GM18870 (cell line): ENCODE results near the gene CTTN.
"Not testable (repeated sequence)": the region's sequence is repeated elsewhere in the genome, so short reads cannot be mapped to it uniquely, and the experiment has no call there.

ENCODE experiments used
- ATAC-seq: cut with Tn5 transposase; IDR thresholded peaks from one replicate; pipeline ENCODE4 v1.9.1; 2021; ENCODE audit warnings: moderate library complexity; ENCODE audit not compliant: unreplicated experiment

CTTN gene

DNA sequence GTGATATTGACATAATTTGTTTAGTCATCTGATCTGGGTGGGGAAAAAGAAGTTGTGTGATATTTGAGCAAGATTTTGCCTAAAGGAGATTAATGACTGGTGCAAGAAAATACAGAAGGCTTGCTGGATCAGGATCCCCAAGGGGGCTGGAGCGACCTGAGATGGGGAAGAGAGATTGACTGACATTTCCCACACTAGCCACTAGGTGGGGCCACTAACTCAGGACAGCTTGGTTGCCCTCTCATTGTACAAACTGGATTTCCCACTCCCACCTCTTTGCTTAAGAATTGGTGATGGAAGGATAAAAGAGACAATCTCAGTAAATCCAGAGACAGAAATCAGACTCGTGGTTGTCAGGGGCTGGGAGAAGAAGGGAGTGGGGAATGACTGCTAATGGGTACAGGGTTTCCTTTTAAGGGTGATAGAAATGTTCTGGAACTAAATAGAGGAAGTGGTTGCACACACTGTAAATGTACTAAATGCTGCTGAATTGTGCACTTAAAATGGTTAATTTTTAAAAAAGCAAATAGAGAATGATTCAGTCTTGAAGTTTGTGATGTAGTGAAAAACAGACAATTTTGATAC, 50.7 kb downstream of the CTTN start:
- ATAC-seq, result no peak

DNA sequence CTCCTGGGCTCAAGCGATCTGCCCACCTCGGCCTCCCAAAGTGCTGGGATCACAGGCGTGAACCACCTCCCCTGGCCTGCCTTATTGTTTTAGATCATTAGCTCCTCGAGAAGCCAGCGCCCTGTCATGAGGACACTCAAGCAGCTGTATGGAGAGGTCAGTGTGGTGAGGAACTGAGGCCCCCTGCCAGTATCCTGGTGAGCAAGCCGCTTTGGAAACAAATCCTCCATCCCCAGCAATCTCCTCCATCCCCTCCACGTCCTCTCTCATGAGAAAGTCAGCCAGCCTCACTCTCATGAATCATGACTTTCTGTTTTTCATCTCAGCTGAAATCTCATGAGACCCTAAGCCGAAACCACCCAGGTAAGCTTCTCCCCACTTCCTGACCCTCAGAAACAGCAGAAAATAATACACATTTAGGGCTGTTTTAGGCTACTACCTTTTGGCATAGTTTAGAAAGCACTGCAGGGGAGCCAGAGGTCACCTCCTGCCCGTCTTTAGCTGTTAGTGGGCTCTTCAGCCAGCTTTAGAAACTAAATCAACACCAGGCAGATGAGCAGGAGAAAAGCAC, 56.0 kb downstream of the CTTN start:
- ATAC-seq, result no peak

DNA sequence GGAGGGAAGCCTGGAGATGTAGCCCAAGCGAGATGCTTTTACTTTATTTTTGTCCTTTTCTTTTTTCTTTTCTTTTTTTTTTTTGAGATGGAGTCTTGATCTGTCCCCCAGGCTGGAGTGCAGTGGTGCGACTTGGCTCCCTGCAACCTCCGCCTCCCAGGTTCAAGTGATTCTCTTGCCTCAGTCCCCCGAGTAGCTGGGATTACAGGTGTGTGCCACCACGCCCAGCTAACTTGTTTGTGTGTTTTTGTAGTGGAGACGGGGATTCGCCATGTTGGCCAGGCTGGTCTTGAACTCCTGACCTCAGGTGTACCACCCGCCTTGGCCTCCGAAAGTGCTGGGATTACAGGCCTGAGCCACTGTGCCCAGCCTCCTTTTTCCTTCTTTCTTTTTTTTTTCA, 56.5 kb downstream of the CTTN start:
- ATAC-seq, result not testable (repeated sequence)

DNA sequence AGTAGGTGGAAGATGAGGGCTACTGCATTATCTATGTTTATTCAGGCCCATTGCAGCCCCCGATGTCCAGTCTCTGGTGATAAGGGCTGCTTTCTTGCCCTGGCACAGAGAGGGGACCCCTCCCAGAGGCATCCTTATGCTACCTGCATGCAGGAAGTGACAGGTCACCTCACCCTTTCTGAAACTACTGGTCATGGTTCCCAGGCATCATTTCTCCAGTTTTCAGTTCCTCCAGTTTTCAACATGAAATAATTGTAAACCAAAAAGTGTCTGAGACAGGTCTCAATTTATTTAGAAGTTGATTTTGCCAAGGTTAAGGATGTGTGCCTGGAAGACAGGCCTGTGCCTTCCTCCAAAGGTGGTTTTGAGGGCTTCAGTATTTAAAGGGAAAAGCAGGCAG, 57.0 kb downstream of the CTTN start:
- ATAC-seq, result no peak

DNA sequence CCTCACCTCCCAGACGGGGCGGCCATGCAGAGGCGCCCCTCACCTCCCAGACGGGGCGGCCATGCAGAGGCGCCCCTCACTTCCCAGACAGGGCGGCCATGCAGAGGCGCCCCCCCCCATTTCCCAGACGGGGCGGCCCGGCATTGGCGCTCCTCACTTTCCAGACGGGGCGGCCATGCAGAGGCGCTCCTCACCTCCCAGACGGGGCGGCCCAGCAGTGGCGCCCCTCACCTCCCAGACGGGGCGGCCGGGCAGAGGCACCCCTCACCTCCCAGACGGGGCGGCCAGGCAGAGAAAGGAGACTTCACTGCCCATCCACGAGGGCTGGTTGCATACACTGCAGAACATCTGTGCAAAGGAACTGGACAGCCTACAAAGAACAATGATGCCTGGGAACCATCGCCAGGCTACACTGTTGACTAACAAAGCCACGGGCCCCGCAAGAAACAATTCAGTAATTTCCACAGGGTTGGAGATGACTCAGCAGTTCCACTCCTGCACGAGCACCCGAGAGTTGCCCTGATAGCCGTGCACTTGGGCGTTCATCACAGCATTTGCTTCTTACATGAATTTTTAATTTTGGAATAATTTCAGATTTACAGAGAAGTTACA, 58.7 kb downstream of the CTTN start:
- no peak for ATAC-seq

DNA sequence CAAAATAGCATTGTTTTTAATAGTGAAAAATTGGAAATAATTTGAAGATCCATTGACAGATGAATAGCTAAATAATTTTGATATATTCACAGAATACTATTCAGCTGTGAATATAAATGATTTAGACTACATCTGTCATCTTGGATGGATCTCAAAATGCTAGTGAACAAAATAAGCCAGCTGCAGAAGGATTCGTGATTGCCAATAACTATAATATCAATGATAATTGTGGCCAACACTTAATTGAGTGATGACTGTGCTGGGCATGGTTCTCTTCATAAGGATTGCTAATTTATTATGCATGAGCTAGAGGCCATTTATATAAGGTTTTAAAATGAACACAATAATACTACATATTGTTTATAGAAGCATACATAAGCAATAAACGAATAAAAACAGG, 60.4 kb downstream of the CTTN start:
- ATAC-seq, result no peak

DNA sequence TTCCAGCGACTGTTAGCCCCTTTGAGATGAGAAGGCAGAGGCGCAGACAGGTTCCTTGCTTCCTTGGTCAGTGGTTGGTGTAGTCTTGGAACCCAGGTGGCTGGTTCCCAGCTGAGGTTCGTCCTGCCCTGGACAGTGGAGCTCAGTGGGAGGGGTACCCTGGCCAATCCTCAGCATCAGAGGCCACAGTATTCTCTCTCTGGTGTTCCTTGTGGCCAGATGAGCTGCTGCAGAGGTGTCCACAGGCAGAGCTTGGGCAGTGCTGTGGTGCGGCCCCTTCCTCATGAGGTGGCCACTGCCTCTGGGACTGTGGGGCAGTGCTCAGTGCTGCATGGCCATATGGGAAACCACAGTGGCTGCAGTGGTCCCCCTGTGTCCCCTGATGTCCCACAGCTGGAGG, 61.8 kb downstream of the CTTN start:
- ATAC-seq, result no peak

DNA sequence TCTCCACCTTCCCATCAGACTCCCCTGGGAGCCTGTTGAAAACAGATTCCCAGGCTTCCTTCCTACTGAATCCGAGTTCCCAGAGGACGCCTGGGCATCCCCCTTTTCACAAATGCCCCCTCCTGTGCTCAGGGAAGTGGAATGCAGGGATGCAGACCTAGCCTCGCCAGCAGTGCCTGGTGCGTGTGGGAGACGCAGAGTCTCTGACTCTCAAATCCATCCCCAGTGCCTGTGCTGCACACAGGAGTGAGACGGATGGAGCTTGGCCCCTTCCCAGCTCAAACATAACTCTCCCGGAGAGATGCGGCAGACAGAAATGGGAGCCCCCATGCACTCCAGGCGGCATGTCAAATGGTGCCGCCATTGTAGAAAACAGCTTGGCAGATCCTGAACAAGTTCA, 62.6 kb downstream of the CTTN start:
- ATAC-seq, result no peak

DNA sequence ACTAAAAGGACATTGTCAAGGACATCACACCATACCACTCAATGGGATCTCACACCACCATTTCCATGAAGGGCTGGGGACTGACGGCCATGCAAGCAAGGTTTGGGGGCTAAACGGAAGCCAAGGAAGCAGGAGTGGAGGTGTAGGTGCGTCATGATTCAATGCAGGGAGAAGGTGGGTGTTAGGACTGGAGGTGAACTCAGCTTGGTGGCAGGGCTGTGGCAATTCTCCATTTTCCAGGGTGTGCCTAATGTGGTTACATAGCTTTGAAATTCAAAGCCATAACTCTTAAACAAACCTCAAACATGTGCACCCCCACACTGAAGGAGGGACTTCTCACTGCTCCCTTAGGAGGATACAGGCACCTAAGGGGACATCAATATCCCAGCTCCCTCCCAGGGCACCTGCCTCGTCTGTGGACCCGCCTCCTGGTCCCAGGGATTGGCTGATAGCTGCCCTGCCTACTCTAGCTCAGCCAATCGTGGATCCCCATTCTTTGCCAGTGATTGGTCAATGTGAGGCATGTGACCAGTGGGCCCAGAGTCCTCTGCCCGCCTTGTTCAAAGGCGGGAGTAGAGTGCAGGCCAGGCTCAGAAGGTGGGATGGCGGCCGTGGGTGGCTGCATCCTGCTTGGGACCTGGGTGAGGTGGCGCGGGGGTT, 64.6 kb downstream of the CTTN start:
- ATAC-seq, result no peak

DNA sequence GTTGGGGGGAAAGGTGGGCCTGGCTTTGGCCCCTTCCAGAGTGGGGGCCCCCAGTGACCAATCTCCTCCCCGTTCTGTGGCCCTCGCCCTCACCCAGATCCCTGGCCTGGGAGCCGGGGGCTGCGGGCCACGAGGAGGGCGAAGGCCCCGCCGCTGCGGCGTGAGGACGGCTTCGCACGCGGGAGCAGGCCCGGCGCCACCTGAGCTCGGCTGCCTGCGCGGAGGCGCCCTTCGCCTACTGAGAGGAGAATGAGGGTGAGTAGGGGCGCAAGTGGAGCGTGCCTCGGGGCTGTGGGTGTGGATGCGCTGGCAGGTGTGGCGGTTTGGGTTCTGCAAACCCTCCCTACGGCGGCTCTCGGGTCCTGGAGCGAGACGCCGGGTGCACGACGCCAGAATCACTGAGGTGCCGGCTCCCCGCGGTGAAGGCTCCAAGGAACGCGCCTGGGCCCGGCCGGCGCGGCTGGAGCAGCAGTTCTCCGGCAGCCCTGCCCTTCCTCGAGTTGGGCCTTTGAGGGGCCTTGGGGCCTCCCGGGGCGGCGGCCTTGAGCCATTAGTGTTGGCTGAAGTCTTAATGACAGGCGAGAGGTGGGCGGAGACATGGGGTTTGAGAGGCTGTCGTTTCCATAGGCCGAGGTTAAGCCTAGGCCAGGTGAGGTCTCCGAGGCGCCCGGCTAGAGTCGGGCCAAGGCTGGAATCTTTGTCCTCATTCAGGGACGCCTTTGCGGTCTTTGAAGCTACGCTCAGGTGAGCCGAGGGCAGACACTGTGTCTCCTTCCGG, 65.3 kb downstream of the CTTN start:
- no peak for ATAC-seq

DNA sequence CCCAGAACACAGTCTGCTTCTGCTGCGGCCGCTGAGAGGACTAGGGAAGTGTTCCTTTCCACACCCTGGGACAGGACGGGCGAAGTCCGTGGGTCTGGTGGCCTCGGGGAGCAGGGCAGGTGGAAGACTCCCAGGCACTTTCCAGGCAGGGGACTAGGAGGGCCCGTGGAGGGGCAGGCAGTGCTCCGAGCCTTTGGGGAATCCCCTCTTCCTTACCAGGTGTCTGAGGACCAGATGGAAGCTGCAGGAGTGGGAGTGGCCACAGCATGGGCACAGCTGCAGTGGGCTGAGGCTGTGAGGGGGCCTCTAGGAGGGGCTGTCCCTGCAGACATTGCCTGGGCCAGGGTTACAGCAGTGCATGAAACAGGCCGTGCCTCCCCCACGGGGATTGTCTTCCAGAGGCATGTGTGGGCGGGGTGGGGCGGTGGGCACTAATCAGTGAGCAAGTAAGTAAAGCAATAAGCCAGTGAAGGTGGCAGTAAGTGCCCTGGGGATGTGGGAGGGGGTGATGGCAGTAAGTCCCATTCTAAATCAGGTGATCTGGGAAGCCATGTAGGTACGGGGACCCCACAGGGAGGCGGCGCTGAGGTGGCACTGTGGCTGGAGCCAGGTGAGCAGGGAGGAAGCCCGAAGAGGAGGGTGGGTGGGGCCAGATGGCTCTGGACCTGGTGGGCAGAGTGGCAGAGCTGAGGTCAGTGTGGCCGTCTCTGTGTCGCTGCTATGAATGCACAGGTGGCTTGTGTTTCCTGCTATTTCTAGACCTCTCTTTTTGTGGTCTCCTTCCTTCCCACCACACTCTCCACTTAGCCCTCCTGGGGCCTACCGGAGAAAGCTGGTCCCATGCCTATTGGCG, 66.4 kb downstream of the CTTN start:
- no peak for ATAC-seq

DNA sequence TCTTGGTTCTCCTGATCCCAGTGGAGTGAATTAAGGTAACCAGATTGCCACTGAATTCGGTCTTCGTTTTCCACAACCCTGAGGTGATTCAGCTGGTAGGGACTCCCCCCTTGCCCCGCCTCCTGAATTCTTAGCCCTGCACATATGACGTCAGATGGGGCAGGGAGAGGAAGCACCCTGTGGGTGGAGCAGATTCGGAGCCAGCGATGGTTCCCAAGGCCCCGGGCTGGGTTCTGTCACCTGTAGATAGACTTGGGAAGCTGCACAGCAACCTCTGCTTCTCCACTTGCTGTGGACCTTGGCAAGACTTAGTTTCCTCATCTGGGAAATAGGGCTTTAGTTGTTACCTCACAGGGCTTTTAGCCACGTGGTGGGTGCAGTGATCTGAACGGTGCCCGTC, 67.8 kb downstream of the CTTN start:
- ATAC-seq, result no peak

DNA sequence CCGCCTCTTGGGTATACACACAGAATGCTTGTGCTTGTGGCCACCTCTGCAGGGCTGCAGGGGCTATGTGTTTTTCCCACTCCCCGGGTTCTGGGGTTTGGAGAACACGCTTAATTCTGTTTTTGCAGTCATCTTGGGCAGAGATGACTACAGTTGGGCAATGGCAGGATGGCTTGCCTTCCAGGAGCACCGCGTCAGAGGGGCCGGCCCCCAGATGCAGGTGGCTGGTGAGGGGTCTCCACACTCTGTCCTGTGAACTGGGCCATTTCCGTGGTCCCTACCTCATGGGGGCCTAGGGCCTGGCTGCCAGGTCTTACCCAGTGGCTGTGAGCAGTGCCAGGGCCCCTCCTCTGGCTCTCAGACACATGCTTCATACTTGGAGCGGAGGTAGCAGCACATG, 68.3 kb downstream of the CTTN start:
- no peak for ATAC-seq

DNA sequence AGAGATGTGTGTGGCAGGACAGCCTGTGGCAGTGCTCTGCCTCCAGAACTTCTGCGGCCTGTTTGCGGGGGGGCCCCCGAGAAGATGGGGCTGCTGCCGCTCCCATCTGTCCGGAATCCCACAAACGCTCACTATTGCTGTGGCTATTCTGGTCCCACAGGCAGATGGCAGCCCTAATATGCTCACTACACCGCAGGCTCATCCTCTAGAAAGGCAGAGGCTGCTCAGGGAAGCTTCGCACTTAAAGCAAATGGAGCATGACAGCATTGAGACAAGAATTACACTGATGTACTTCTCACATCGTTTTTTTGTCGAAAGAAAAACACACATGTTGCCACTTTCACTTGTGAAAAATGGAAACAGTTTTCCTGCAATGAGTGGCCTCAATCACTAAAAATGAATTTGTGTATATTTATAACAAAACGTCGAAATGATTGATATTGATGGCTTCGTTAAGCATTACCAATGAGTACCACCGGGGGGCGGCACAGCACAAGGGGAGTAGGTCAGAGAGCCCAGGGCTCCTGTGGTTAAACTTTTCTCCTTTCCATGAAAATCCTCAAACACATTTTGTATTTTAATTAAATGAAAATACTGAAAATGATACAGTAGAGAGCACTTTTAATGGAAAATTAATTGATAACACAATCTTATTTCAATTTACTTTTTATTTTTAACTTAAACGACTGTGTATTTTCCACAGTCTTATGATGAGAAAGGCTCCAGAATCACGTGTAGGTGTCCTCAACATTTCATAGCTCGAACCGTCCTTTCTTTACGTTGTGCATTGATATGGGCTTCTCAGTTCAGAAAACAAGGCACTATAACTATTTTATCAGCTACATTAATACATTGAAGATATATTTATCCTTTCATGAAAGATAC, 69.1 kb downstream of the CTTN start:
- no peak for ATAC-seq

DNA sequence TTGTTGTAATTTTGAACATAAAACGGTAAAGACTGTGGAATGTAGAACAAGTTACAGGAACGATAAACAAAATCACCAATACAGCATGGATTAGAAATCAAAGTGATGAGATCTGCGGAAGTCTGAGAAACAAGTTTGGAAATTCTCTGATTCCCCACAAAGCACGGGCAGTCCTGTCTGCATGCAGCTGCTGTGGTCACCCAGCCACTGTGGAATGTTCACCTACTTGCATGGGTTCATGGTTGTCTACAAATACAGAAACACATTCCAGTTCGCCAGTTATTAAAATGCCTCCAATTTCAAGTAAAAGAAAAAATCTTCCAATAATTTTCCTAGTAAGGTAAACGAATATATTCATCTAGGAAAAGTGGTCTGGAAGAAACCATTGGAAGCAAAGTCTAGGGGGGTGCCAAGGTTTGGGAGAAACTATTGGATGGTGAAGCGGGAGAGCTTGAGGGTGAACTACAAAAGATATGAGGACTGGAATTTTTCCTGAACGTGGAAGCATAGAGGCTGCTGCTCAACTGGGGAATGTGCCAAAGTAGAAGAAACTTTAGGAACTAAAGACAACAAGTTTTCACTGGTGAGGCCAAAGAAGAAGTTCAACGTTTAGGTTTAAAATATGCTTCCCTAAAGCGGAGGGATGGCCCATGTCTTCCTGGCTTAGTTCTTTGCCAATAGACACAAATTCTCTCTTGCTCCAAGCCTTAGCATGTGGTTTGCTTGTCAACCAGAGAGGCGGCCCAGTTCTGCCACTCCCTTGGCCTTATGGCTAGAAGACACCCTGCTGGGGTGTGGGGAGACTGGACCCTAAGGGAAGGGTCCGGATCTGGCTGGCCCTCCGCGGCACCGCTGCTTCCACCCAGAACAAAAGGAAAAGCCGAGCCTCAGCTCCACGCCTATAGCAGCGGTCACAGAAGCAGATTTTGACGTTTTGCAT, 70.2 kb downstream of the CTTN start:
- no peak for ATAC-seq

DNA sequence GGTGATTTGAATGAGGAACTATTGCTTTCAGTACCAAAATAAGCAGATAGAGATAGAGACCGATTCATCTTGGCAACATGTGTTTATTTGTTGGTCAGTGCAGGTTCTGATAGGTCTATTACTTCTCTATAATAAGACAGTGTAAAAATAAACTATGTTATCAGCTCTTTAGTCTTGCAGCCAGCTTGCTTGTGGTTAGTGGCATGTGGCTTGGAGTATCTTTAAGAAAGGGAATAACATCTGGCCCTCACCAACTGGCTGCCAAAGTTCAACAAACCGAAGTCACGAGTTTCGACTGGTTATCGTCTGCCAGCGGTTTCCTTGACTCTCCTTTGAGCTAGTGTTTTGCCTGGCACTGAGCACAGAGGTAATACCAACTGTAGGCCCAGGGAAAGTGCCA, 71.8 kb downstream of the CTTN start:
- peak; percentile 62 for ATAC-seq

DNA sequence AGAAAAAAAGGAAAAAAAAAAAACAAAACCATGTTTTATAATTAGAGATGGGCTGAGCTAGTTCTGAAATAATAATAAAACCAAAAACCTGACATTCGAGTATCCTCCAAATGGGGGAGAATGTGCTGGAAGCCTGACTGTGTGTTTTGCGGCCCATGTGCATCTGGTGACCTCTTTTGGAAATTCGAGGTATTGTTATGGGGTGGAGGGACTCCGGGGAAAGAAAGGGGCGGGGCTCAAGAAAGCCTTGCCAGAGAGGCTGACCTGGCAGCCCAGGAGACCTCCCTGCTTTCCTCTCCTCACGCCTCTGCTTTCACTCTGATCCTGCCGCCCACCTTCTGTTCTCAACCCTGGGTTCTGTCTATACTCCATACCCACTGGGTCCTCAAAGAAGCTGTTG, 72.9 kb downstream of the CTTN start:
- ATAC-seq, result no peak

DNA sequence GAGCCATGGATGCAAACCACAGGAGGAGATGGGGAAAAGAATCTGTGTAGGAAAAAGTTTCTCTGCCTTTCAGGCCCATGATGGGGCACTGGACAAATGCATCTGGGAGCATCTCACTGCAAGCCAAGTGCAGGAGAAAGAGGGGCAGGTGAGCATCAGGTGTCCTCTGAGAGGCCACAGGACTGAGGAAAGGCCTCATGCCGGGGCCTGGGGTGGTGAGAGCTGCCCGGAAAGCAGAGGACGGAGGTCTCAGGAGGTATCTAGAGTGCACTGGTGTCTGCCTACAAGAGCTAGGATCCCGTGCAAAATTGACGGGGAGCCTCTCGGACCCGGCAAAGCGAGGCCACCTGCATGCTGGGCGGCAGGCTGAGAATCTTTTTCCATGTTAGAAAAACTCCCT, 73.9 kb downstream of the CTTN start:
- no peak for ATAC-seq
